ENCODE measurements around the gene TTYH1. TPM values are rescaled to one million over a fixed set of nuclear protein-coding genes. Genes with fewer than 3 reads are reported as not detected.
"Not testable (repeated sequence)": the region's sequence is repeated elsewhere in the genome, so short reads cannot be mapped to it uniquely, and the experiment has no call there.

Gene TTYH1
- total RNA-seq, 2 donors from 2014 or later, result 1.0 to 2.0 TPM

DNA sequence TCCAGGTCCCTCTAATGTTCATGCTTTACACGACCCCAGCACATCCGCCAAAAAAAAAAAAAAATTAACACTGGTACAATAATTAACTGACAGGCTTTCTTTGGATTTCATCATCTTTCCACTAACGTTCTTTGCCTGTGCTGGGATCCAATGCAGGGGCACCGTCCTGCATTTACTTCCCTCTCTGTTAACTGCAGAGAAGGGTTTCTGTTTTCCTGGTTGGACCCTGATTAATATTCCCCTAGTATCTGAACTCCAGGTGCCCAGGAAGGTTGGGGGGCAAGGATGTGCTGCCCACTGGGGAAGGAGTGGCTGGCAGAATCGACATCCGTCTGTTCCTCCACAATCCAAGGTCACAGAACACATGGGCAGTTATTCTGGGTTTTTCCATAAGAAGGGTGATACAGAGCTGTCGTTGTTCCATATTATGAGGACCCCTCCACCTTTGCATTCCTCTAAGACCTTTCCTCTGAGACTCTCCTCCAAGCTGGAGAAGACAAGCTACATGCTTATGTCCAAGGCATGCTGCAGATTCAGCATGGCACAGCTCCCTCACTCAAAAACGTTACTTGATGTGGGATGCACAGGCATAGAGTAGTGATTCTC lies 46.1 kb upstream of the TTYH1 start:
- Histone ChIP-seq H3K4me3 (ENCODE audit: low read length) (no peak overlapping the region), H3K9me3 (ENCODE audit: control insufficient read depth, low read length) (no peaks in the 10 kb centered on the region), H3K36me3 (ENCODE audit: control insufficient read depth, insufficient read depth, low read length) (no peaks in the 10 kb centered on the region), H3K27me3 (ENCODE audit: control insufficient read depth, insufficient read depth, low read length, poor library complexity, severe bottlenecking) (no peaks in the 10 kb centered on the region), H3K27ac (ENCODE audit: low read depth, low read length) (no peak overlapping the region), H3K9ac (ENCODE audit: extremely low read depth, low read length, poor library complexity, severe bottlenecking) (no peak overlapping the region), H3K4me1 (ENCODE audit: control insufficient read depth, insufficient read depth, low read length) (no peaks in the 10 kb centered on the region)
- no peak overlapping the region for H3K4me3 Mint-ChIP-seq
- no peaks in the 10 kb centered on the region for H3K9me3 Mint-ChIP-seq
- no peaks in the 10 kb centered on the region for H3K36me3 Mint-ChIP-seq (ENCODE audit: low read depth)
- H3K4me1 Mint-ChIP-seq, result no peaks in the 10 kb centered on the region
- no peak overlapping the region for H3K27ac Mint-ChIP-seq
- WGBS, 2 experiments (ENCODE audit: insufficient coverage in 1 of 2, insufficient read length in 1 of 2), result 77 to 85% methylated on average over 4 to 8 of the region's 8 CpGs
- H3K27me3 Mint-ChIP-seq (ENCODE audit: insufficient read depth), result peaks cover 8% of the 10 kb centered on the region
- no peak for DNase-seq
- TF ChIP-seq, protein P1, sequence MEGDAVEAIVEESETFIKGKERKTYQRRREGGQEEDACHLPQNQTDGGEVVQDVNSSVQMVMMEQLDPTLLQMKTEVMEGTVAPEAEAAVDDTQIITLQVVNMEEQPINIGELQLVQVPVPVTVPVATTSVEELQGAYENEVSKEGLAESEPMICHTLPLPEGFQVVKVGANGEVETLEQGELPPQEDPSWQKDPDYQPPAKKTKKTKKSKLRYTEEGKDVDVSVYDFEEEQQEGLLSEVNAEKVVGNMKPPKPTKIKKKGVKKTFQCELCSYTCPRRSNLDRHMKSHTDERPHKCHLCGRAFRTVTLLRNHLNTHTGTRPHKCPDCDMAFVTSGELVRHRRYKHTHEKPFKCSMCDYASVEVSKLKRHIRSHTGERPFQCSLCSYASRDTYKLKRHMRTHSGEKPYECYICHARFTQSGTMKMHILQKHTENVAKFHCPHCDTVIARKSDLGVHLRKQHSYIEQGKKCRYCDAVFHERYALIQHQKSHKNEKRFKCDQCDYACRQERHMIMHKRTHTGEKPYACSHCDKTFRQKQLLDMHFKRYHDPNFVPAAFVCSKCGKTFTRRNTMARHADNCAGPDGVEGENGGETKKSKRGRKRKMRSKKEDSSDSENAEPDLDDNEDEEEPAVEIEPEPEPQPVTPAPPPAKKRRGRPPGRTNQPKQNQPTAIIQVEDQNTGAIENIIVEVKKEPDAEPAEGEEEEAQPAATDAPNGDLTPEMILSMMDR (conservative IDR thresholded peaks at IDR 0.05), result no peak

DNA sequence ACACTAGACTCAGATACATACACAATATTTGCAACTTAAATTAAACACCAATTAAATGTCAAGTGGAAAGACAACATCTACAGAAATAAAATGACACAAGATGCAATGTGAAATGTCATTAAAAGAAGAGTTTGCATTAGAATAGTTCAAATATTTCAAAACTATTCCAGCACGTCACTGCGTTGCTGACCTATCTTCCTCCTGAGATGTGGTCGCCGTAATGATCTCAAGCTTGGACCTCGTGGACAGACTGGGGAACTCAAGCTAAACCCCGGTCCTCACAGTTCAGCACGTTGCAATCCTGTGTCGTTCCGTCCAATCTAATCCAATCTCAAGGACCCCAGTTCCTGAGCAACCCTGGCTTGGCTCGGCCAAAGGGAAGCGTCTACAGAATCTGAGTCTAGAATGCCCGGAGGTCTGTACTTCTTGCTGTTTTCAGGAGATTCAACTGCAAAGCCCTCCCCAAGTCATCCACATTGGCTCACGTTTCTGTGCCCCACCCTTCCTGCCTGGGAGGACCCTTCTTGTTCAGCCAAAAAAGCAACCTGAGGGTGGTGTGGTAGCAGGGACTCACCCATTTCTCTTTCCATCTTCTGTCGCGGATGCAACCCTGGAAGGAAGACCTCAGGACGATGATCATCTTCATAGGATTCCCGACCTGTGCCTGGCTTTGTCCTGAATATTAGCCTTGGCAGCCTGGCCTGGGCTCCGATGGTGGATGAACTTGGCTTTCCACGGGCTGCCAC lies 45.4 kb upstream of the TTYH1 start:
- not testable (repeated sequence) for H3K4me3 ChIP-seq (ENCODE audit: low read length); H3K36me3 Mint-ChIP-seq (ENCODE audit: low read depth)

DNA sequence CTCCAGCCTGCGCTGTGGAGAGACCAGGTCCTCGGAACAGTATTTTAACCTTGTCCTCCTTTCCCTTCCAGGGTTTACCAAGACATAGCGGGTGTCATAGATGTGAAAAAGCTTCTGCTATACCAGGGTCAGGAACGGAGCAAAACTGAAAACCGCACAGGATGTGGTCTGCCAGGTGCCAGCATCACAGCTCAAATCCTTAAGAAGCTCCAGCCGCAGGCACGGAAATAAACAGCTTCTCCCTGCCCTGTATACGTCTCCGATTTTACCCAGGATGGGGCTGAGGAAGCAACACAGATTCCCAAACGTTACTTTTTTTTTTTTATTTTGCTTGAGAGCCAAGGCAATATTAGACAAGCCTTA lies 44.8 kb upstream of the TTYH1 start:
- H3K36me3 Mint-ChIP-seq (ENCODE audit: low read depth); DNase-seq; H3K9ac ChIP-seq (ENCODE audit: extremely low read depth, low read length, poor library complexity, severe bottlenecking); H3K9me3 ChIP-seq (ENCODE audit: control insufficient read depth, low read length); H3K4me3 ChIP-seq (ENCODE audit: low read length); H3K4me1 ChIP-seq (ENCODE audit: control insufficient read depth, insufficient read depth, low read length); H3K9me3 Mint-ChIP-seq; H3K27me3 ChIP-seq (ENCODE audit: control insufficient read depth, insufficient read depth, low read length, poor library complexity, severe bottlenecking); H3K27ac ChIP-seq (ENCODE audit: low read depth, low read length); H3K36me3 ChIP-seq (ENCODE audit: control insufficient read depth, insufficient read depth, low read length); H3K4me1 Mint-ChIP-seq; H3K27ac Mint-ChIP-seq; H3K4me3 Mint-ChIP-seq: not testable (repeated sequence)
- 82 to 85% methylated on average over 5 to 8 of the region's 10 CpGs for WGBS, 2 experiments (ENCODE audit: insufficient coverage in 1 of 2, insufficient read length in 1 of 2)
- peaks cover 13% of the 10 kb centered on the region for H3K27me3 Mint-ChIP-seq (ENCODE audit: insufficient read depth)

More for the DNA sequence above, 45.4 kb upstream of the TTYH1 start:
- H3K4me1 Mint-ChIP-seq; H3K4me1 ChIP-seq (ENCODE audit: control insufficient read depth, insufficient read depth, low read length); H3K27ac ChIP-seq (ENCODE audit: low read depth, low read length); H3K27me3 ChIP-seq (ENCODE audit: control insufficient read depth, insufficient read depth, low read length, poor library complexity, severe bottlenecking); H3K9me3 Mint-ChIP-seq; H3K27me3 Mint-ChIP-seq (ENCODE audit: insufficient read depth); H3K27ac Mint-ChIP-seq; H3K4me3 Mint-ChIP-seq; H3K9me3 ChIP-seq (ENCODE audit: control insufficient read depth, low read length); H3K36me3 ChIP-seq (ENCODE audit: control insufficient read depth, insufficient read depth, low read length); DNase-seq; H3K9ac ChIP-seq (ENCODE audit: extremely low read depth, low read length, poor library complexity, severe bottlenecking): not testable (repeated sequence)
- WGBS, 2 experiments (ENCODE audit: insufficient coverage in 1 of 2, insufficient read length in 1 of 2), result 87 to 93% methylated on average over 4 to 12 of the region's 19 CpGs

DNA sequence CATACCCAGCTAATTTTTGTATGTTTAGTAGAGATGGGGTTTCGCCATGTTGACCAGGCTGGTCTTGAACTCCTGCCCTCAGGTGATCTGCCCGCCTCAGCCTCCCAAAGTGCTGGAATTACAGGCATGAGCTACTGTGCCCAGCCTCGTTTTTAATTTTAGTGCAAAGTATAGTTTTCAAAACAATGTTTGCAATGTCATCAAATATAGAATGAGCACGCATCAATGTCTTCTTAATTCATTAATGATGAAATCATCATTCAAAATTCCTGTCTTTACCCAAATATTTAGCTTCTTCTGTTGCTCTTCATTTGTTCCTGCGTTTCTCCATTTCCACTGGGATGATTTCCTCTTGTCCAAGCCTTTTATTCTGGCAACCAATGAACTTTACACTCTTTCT lies 43.8 kb upstream of the TTYH1 start:
- not testable (repeated sequence) for H3K4me3 ChIP-seq (ENCODE audit: low read length); H3K27ac Mint-ChIP-seq; H3K4me1 Mint-ChIP-seq; H3K27me3 ChIP-seq (ENCODE audit: control insufficient read depth, insufficient read depth, low read length, poor library complexity, severe bottlenecking); H3K9me3 ChIP-seq (ENCODE audit: control insufficient read depth, low read length); H3K4me1 ChIP-seq (ENCODE audit: control insufficient read depth, insufficient read depth, low read length); H3K36me3 ChIP-seq (ENCODE audit: control insufficient read depth, insufficient read depth, low read length); H3K9ac ChIP-seq (ENCODE audit: extremely low read depth, low read length, poor library complexity, severe bottlenecking); H3K9me3 Mint-ChIP-seq; H3K4me3 Mint-ChIP-seq; H3K36me3 Mint-ChIP-seq (ENCODE audit: low read depth); DNase-seq; H3K27ac ChIP-seq (ENCODE audit: low read depth, low read length)
- 80 to 82% methylated on average over 4 to 5 of the region's 5 CpGs for WGBS, 2 experiments (ENCODE audit: insufficient coverage in 1 of 2, insufficient read length in 1 of 2)
- H3K27me3 Mint-ChIP-seq (ENCODE audit: insufficient read depth), result peaks cover 16% of the 10 kb centered on the region
